HL-60/S4 treated with phorbol 12-myristate 13-acetate at 8.2 ng/mL for 4 days and 3 days (cell line): ENCODE results near the gene ZNF117.
"Not testable (repeated sequence)": the region's sequence is repeated elsewhere in the genome, so short reads cannot be mapped to it uniquely, and the experiment has no call there.

ENCODE experiments used
- in situ Hi-C: fragments of 300-500 bp; cut with MboI; formaldehyde crosslinking; loops from 2 replicates; pipeline ENCODE4 v1.15.0; 2022; ENCODE audit warnings: low sequenced_read_pairs

The ZNF117 gene

DNA sequence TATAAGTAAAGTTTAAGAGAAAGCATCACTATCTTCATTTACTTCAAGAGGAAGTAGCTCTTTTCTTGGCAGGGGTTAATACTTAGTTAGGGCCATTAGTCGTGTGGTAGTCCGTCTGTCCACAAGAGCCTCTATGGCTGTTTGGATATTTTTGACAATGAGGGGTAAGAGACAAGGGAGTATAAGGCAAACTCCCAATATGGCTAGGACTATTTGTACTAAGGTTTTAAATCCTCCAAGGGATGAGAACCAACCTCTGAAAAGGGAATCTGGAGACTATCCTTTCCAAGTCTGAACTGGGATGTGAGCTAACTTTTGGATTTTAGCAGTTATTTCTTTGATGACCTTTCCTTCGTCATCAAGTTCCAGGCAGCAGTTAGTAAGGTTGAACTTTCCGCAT is at the start of gene ZNF117:
Gene ZNF117 (minus strand): TSS at position 101 of the 400 bp plus-strand sequence.
- in situ Hi-C loops = no loop called here

DNA sequence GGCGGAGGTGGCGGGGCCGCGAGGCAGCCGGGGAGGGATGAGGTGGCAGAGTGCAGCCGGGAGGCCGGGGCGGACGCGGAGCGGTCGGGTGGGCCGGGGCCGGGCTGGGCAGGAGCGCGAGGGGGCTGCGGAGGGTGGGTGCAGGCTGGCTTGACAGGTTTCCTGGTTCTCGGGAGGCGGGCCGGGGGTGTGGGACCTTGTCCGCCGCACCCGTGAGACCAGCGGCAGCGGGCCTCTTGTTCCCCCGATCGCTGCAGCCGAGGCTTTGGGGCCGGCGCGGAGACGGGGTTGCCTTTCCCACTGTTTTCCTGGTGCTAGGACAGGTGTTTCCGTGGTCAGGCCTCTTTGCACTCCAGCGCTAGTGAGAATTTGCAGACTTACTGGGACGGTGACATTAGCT is 47.9 kb upstream of the ZNF117 start:
- in situ Hi-C loops = not testable (repeated sequence)

- in situ Hi-C loops = no loop called here
Observed at GRCh38 chr7:65037740-65038688, 47.2 kb upstream of the ZNF117 start.

DNA sequence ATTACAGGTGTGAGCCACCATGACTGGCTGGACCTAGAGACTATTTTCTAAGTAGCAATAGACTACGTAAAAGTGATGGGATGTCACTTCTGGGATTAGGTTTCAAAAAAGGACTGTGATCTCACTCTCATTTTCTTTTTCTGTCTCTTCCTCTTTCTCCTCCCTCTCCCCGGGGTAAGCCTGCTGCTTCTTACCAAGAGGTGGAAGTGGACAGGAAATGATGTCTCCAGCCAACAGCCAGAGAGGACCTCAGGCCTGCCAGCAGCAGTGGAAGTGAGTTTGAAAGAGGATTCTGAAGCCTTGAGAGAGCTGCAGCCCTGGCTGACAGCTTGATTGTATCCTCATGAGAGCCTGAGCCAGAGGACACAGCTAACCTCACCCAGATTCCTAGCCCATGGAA is 45.7 kb upstream of the ZNF117 start:
- in situ Hi-C loops = not testable (repeated sequence)

GRCh38 chr7:65035469-65035868 is 44.6 kb upstream of the ZNF117 start:
- in situ Hi-C loops = not testable (repeated sequence)

DNA sequence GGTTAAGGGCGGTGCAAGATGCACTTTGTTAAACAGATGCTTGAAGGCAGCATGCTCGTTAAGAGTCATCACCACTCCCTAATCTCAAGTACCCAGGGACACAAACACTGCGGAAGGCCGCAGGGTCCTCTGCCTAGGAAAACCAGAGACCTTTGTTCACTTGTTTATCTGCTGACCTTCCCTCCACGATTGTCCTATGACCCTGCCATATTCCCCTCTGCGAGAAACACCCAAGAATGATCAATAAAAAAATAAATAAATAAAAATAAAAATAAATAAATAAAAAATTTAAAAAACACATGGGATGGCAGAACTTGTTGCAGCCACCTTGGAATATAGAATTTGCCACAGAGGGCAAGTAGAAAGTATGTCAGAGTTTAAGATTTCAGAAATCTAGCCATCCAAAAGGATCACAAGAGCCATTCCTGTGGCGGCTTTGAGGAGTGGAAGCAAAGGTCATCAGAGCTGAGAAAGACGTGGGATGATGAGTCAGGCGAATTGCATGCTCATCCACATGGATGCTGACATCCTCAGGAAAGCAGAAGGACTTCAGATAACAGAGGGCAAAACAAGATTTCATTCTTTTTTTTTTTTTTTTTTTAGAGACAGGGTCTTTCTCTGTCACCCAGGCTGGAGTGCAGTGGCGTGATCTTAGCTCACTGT is 43.4 kb upstream of the ZNF117 start:
- in situ Hi-C loops = not testable (repeated sequence)

GRCh38 chr7:65033391-65033790 is 42.6 kb upstream of the ZNF117 start:
- in situ Hi-C loops = not testable (repeated sequence)

DNA sequence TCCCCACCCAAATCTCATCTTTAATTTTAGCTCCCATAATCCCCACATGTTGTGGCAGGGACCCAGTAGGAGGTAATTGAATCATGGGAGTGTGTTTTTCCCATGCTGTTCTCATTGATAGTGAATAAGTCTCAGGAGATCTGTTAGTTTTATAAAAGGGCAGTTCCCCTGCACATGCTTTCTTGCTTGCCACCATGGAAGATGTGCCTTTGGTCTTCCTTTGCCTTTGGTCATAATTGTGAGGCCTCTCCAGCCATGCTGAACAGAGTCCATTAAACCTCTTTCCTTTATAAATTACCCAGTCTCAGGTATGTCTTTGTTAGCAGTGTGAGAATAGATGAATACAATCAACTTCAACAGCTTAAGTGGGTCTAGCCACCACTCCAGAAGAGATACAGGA is 34.2 kb upstream of the ZNF117 start:
- in situ Hi-C loops = not testable (repeated sequence)

GRCh38 chr7:65020978-65021377 is 30.1 kb upstream of the ZNF117 start:
- in situ Hi-C loops = not testable (repeated sequence)

- in situ Hi-C loops = not testable (repeated sequence)
Observed at GRCh38 chr7:65009881-65010280, 19.0 kb upstream of the ZNF117 start.

- in situ Hi-C loops = not testable (repeated sequence)
Observed at GRCh38 chr7:65009394-65009793, 18.6 kb upstream of the ZNF117 start.

GRCh38 chr7:65007036-65007435 is 16.2 kb upstream of the ZNF117 start:
- in situ Hi-C loops = not testable (repeated sequence)

DNA sequence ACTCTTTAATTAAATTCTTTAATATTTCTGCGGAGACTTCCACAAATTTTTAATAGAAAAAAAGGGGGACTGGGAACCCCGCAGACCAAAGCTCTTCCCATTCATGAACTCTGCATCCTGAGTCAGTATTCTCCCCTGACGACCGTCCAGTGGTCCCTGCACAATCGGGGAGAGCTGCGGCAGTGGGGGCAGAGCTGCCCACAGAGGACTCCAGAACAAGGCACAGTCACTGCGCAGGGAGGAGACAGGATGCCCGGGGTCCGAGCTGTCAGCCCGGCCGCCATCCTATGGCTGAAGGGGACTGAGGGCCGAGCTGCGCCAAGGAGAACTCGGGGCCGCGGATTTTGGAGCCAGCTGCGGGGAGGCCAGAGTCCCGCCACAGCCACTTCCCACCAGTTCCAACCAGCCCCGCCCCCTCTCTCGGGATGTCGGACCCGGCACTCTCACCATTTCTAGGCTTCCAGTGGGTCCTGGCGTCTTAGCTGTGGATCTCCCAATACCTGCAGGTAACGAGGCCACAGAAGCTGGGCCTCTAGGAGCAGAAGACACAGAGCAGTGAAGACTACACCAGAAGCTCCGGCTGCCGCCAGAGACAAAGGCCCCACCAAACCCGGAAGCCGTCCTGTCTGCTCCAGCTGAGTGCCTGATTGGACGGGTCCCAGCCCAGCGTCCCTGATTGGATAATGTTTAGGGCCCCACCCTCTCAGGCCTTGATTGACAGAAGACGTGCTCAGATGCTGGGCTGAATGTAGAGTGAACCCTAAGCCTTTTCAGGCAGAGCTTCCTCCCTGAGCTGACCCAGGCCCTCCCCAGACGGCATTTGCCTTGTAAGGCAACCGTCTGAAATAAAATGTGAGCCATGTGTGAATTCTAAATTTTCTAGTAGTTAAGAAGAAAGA is 15.5 kb upstream of the ZNF117 start, which contains the start of gene ERV3-1:
Gene ERV3-1 (minus strand): TSS at position 594 of the 899 bp plus-strand sequence. CDS start 13,661 bp downstream, outside the sequence.
- in situ Hi-C loops = no loop called here

DNA sequence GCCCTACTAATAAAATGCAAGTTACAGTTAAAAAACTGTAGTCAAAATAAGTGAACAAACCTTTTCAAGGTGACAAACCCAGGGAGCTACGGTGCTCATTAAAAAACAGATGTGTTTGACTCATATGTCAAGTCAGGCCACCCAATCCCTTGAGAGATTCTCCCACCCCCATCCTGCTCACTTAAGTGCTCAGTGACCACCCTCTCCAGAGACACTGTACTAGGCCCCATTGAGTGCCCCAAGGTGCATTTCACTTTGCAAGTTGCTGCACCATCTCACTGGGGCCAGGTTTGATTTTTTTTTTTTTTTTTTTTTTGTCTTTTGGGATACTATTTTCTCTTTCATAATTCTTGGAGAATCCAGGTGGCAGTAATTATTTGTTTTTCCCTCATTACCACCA is 13.7 kb upstream of the ZNF117 start:
- in situ Hi-C loops = no loop called here

GRCh38 chr7:65002972-65003585 is 12.2 kb upstream of the ZNF117 start:
- in situ Hi-C loops = no loop called here

GRCh38 chr7:65001291-65001814 is 10.5 kb upstream of the ZNF117 start:
- in situ Hi-C loops = no loop called here

- in situ Hi-C loops = no loop called here
Observed at GRCh38 chr7:64999165-65000004, 8.5 kb upstream of the ZNF117 start.

DNA sequence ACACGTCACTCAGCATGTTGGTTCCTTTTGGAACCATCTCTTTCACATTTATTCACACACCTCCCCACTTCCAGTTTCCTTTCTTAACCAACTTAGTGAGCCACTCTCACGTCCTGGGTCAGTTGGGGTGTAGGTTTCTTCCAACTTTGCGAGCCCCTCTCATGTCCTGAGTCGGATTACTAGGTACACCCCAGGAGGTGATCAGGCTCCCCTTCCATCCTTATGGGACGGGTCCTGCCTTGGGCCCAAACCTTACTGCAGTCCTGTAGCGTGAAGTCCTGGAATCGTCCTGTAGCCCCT is 8.0 kb upstream of the ZNF117 start:
- in situ Hi-C loops = no loop called here

DNA sequence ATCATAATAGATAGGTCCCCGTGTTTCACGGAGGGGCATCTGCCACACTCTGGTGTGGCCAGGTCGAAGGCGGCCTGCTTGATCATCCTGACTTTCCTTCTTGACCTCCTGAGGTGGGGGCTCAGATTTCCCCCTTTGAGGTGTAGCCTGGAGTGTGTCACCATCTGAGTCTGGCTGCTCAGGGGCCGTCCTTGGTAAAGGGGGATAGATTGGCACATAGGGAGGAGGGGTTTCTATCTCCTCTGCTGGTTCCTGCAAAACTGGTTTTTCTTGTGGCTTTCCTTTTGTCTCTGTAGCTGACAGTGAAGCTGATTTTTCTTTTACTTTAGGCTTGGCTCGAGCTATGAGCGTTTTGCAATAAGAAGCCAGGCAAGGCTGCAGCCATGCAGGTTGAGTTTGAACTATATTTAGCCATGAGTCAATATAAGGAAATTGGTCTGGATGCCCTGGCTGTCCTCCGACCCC is 7.1 kb upstream of the ZNF117 start:
- in situ Hi-C loops = no loop called here
